Measurements from ENCODE around the gene ABCF2. TPM values are rescaled to one million over a fixed set of nuclear protein-coding genes. Genes with fewer than 3 reads are reported as not detected.

ABCF2 gene
- total RNA-seq, 1 donor from 2014 or later = 85.8 TPM

GRCh38 chr7:151226560-151226874, 488 bp downstream of the ABCF2 start:
- DNase-seq (ENCODE audit: low read depth) (no peak), FAIRE-seq (no peak)
- TF ChIP-seq CTCF (IDR thresholded peaks at IDR 0.05; ENCODE audit: insufficient read depth, low read length, severe bottlenecking) = no peak
- Histone ChIP-seq H3K36me3 (ENCODE audit: control insufficient read depth, insufficient read depth, low read length) (peaks cover 21% of the 10 kb centered on the region), H3K4me3 (ENCODE audit: low read depth, low read length) (peak overlapping the region; percentile 64), H3K27me3 (ENCODE audit: control insufficient read depth, insufficient read depth, low read length) (no peaks in the 10 kb centered on the region)

GRCh38 chr7:151225948-151226510, 976 bp downstream of the ABCF2 start:
- peak; percentile 40 for FAIRE-seq
- H3K27me3 ChIP-seq (ENCODE audit: control insufficient read depth, insufficient read depth, low read length) = no peaks in the 10 kb centered on the region
- DNase-seq (ENCODE audit: low read depth) = peak; percentile 18
- peak overlapping the region; percentile 64 for H3K4me3 ChIP-seq (ENCODE audit: low read depth, low read length)
- TF ChIP-seq CTCF (IDR thresholded peaks at IDR 0.05; ENCODE audit: insufficient read depth, low read length, severe bottlenecking) = no peak
- H3K36me3 ChIP-seq (ENCODE audit: control insufficient read depth, insufficient read depth, low read length) = peaks cover 23% of the 10 kb centered on the region

GRCh38 chr7:151223728-151224127, 3.3 kb downstream of the ABCF2 start:
- H3K27me3 ChIP-seq (ENCODE audit: control insufficient read depth, insufficient read depth, low read length) = no peaks in the 10 kb centered on the region
- peaks cover 33% of the 10 kb centered on the region for H3K36me3 ChIP-seq (ENCODE audit: control insufficient read depth, insufficient read depth, low read length)
- FAIRE-seq (no peak), DNase-seq (ENCODE audit: low read depth) (no peak)
- no peak for TF ChIP-seq CTCF (IDR thresholded peaks at IDR 0.05; ENCODE audit: insufficient read depth, low read length, severe bottlenecking)
- no peak overlapping the region for H3K4me3 ChIP-seq (ENCODE audit: low read depth, low read length)

GRCh38 chr7:151218170-151218569, 8.8 kb downstream of the ABCF2 start:
- Histone ChIP-seq H3K36me3 (ENCODE audit: control insufficient read depth, insufficient read depth, low read length) (peaks cover 38% of the 10 kb centered on the region), H3K4me3 (ENCODE audit: low read depth, low read length) (no peak overlapping the region), H3K27me3 (ENCODE audit: control insufficient read depth, insufficient read depth, low read length) (no peaks in the 10 kb centered on the region)
- DNase-seq (ENCODE audit: low read depth) = no peak
- TF ChIP-seq CTCF (IDR thresholded peaks at IDR 0.05; ENCODE audit: insufficient read depth, low read length, severe bottlenecking) = no peak
- no peak for FAIRE-seq

- no peak for TF ChIP-seq CTCF (IDR thresholded peaks at IDR 0.05; ENCODE audit: insufficient read depth, low read length, severe bottlenecking)
- Histone ChIP-seq H3K4me3 (ENCODE audit: low read depth, low read length) (no peak overlapping the region), H3K27me3 (ENCODE audit: control insufficient read depth, insufficient read depth, low read length) (no peaks in the 10 kb centered on the region), H3K36me3 (ENCODE audit: control insufficient read depth, insufficient read depth, low read length) (peaks cover 24% of the 10 kb centered on the region)
- no peak for FAIRE-seq
- no peak for DNase-seq (ENCODE audit: low read depth)
Observed at GRCh38 chr7:151215396-151215795, 11.6 kb downstream of the ABCF2 start.

GRCh38 chr7:151213826-151214225, 13.2 kb downstream of the ABCF2 start:
- DNase-seq (ENCODE audit: low read depth) = no peak
- H3K27me3 ChIP-seq (ENCODE audit: control insufficient read depth, insufficient read depth, low read length) = no peaks in the 10 kb centered on the region
- H3K36me3 ChIP-seq (ENCODE audit: control insufficient read depth, insufficient read depth, low read length) = peaks cover 19% of the 10 kb centered on the region
- no peak overlapping the region for H3K4me3 ChIP-seq (ENCODE audit: low read depth, low read length)
- TF ChIP-seq CTCF (IDR thresholded peaks at IDR 0.05; ENCODE audit: insufficient read depth, low read length, severe bottlenecking) = no peak
- FAIRE-seq = no peak

All from bronchial epithelial cell (primary cell).